K562 (cell line): Measurements from ENCODE around the gene FAM53A. TPM values are rescaled to one million over a fixed set of nuclear protein-coding genes. Genes with fewer than 3 reads are reported as not detected.

Experiments used
- ATAC-seq: fragments of 200-7000 bp; cut with Tn5 transposase; 3 replicates; pipeline ENCODE4 v1.9.1; 2020; ENCODE audit warnings: moderate library complexity
- BruUV-seq: library from RNA; stranded (reverse); fragments of 400-500 nt; replicated peaks from 2 replicates; lab custom pipeline; 2021; lab: Mats Ljungman, UMichigan
- CTCF ChIA-PET: fragments of 300-600 bp; formaldehyde crosslinking; extraction: SDS; loops from one replicate; lab custom pipeline; 2021; ENCODE audit warnings: low intra/inter-chr PET ratio; lab: Yijun Ruan, JAX
- POLR2A ChIA-PET: fragments of 300-600, 350-650 bp; sonication (Branson Sonifier 250); formaldehyde crosslinking; extraction: SDS; loops from one replicate; lab custom pipeline; 2021; ENCODE audit warnings: antibody characterized with exemption, inconsistent platforms; lab: Yijun Ruan, JAX
- DNase-seq, 4 experiments: peaks; one replicate each; pipeline versions ENCODE4 v3.0.0 to v3.0.0-alpha.2; 2011 to 2018; ENCODE audit warnings: low spot score in 3 of 4, mixed read lengths in 3 of 4; ENCODE audit errors: extremely low read depth in 1 of 4
- FAIRE-seq: peaks from 2 replicates; lab custom pipeline; 2011; peaks lifted over from hg19 to GRCh38; lab: Jason Lieb, UNC
- H2AFZ ChIP-seq: 2 replicates; pipeline ENCODE4 v1.6.0; 2011; ENCODE audit warnings: low read depth, low read length, control low read depth, inconsistent platforms
- H3K27ac ChIP-seq: fragments of 200-600 bp; 3 replicates; pipeline ENCODE4 v1.8.0; 2011; ENCODE audit warnings: low read depth, mild to moderate bottlenecking, control low read depth, inconsistent platforms, low read length, moderate library complexity, mixed read lengths; ENCODE audit errors: extremely low read depth
- H3K27me3 ChIP-seq, 2 experiments: fragments of 300-600 bp in 1 of 2; 2 replicates in 1 of 2; 3 replicates in 1 of 2; pipeline versions ENCODE4 v1.6.0 to v1.8.0; 2011; ENCODE audit warnings: inconsistent platforms in 2 of 2, low read length in 2 of 2, mild to moderate bottlenecking in 1 of 2, mixed read lengths in 1 of 2, moderate library complexity in 1 of 2; ENCODE audit not compliant: control insufficient read depth in 2 of 2, insufficient read depth in 2 of 2
- H3K36me3 ChIP-seq: fragments of 300-600 bp; 3 replicates; pipeline ENCODE4 v1.8.0; 2011; ENCODE audit warnings: mild to moderate bottlenecking, low read length, inconsistent platforms; ENCODE audit not compliant: control insufficient read depth, insufficient read depth
- H3K4me1 ChIP-seq, 2 experiments: fragments of 200-600 bp in 1 of 2; replicated peaks in 1 of 2; 2 replicates in 1 of 2; 3 replicates in 1 of 2; pipeline versions ENCODE4 v1.5.1 to v1.8.0; 2011; ENCODE audit warnings: inconsistent platforms in 2 of 2, low read length in 2 of 2, mild to moderate bottlenecking in 1 of 2, mixed read lengths in 1 of 2, moderate library complexity in 1 of 2; ENCODE audit not compliant: control insufficient read depth in 2 of 2, insufficient read depth in 2 of 2
- H3K4me2 ChIP-seq: 2 replicates; pipeline ENCODE4 v1.6.1; 2011; ENCODE audit warnings: low read length, control low read depth, inconsistent platforms, mixed read lengths; ENCODE audit not compliant: insufficient read depth
- H3K4me3 ChIP-seq: fragments of 200-600 bp; sonication (generic), shearing (Covaris generic); 2 replicates; pipeline ENCODE4 v1.5.1; 2016; ENCODE audit warnings: control low read depth, inconsistent platforms
- H3K79me2 ChIP-seq: fragments of 200-600 bp; 3 replicates; pipeline ENCODE4 v1.8.0; 2011; ENCODE audit warnings: low read length, inconsistent platforms; ENCODE audit not compliant: control insufficient read depth, insufficient read depth
- H3K9ac ChIP-seq, 2 experiments: 2 replicates each; pipeline versions ENCODE4 v1.6.0 to v1.6.1; 2011; ENCODE audit warnings: low read depth in 2 of 2, low read length in 2 of 2, control low read depth in 1 of 2, inconsistent platforms in 1 of 2, mild to moderate bottlenecking in 1 of 2, mixed read lengths in 1 of 2; ENCODE audit not compliant: insufficient read depth in 1 of 2
- H3K9me1 ChIP-seq: one replicate; pipeline ENCODE4 v1.6.0; 2011; ENCODE audit warnings: inconsistent platforms, mild to moderate bottlenecking, low read length, moderate library complexity; ENCODE audit not compliant: control insufficient read depth, insufficient read depth
- H3K9me3 ChIP-seq: replicated peaks from 2 replicates; pipeline ENCODE4 v1.5.1; 2011; ENCODE audit warnings: low read depth, low read length, inconsistent platforms; ENCODE audit not compliant: control insufficient read depth, insufficient read depth
- H4K20me1 ChIP-seq: replicated peaks from 2 replicates; pipeline ENCODE4 v1.6.1; 2011; ENCODE audit warnings: low read length, inconsistent platforms, mixed read lengths; ENCODE audit not compliant: control insufficient read depth, insufficient read depth
- AFF1 ChIP-seq, 2 experiments: fragments of 450-650 bp; IDR thresholded peaks; 2 replicates each; pipeline ENCODE4 v1.6.1; 2018; ENCODE audit warnings: mild to moderate bottlenecking in 2 of 2, low read depth in 1 of 2; ENCODE audit not compliant: partially characterized antibody in 2 of 2
- ASH1L ChIP-seq: fragments of 450-650 bp; IDR thresholded peaks from 2 replicates; pipeline ENCODE4 v1.6.1; 2018; ENCODE audit warnings: borderline replicate concordance, mild to moderate bottlenecking, low read depth; ENCODE audit not compliant: partially characterized antibody
- ELF4 ChIP-seq: fragments of 450-650 bp; formaldehyde crosslinking; IDR thresholded peaks from 2 replicates; pipeline ENCODE4 v1.4.0; 2022; ENCODE audit warnings: missing genetic modification characterization
- GATA2 ChIP-seq: sonication (generic); formaldehyde crosslinking; IDR thresholded peaks from 2 replicates; pipeline ENCODE4 v1.4.0; 2020; ENCODE audit warnings: mild to moderate bottlenecking, missing genetic modification reagents
- MYNN ChIP-seq, 2 experiments: sonication (generic); formaldehyde crosslinking in 1 of 2; IDR thresholded peaks; 2 replicates each; pipeline versions ENCODE4 v1.5.0 to v1.6.1; 2016 to 2020; ENCODE audit warnings: antibody characterized with exemption in 1 of 2, missing genetic modification reagents in 1 of 2
- NFE2 ChIP-seq: IDR thresholded peaks from 2 replicates; pipeline ENCODE4 v1.6.1; 2014; ENCODE audit warnings: antibody characterized with exemption, low read depth
- ZNF121 ChIP-seq: sonication (generic); formaldehyde crosslinking; conservative IDR thresholded peaks from 2 replicates; pipeline ENCODE4 v1.8.0; 2022; ENCODE audit warnings: missing genetic modification reagents
- WGBS: fragments of 100-300 bp; shearing (Covaris generic); methylation state at CpG from one replicate; pipeline ENCODE4 v1.1.6; 2016; ENCODE audit warnings: low coverage, mixed read lengths; ENCODE audit not compliant: insufficient coverage; ENCODE audit errors: missing lambda C conversion rate; 5-methylcytosine and 5-hydroxymethylcytosine counted together
- in situ Hi-C: fragments of 300-500 bp; cut with MboI; formaldehyde crosslinking; loops from 4 replicates; pipeline ENCODE4 v1.15.0; 2018; ENCODE audit warnings: inconsistent platforms, mixed read lengths
- intact Hi-C: fragments of 100-400 bp; cut with micrococcal nuclease; formaldehyde crosslinking; loops from 2 replicates; pipeline ENCODE4 v1.14.2; 2022
- polyA plus RNA-seq, 8 experiments: library from polyadenylated mRNA; depleted of rRNA in 4 of 8; stranded (reverse) in 5 of 8; unstranded in 3 of 8; fragments of >200 nt; fragmentation: Nextera tagmentation in 2 of 8; fragmentation: Illumina TruSeq in 1 of 8; extraction: Ambion mirVana in 2 of 8; extraction: Trizol in 1 of 8; gene quantifications; 2 replicates each; pipeline versions ENCODE4 v1.2.1 to v1.2.3, GENCODE V29; 2011 to 2014; ENCODE audit warnings: inconsistent platforms in 1 of 8, missing spikeins in 1 of 8
- total RNA-seq, 7 experiments: library from RNA; depleted of rRNA in 6 of 7; stranded (reverse); fragments of >200 nt in 6 of 7; fragmentation: Illumina TruSeq in 2 of 7; extraction: Trizol in 2 of 7; gene quantifications; 2 replicates each; pipeline versions ENCODE4 v1.2.1 to v1.2.3, GENCODE V29; 2011 to 2021; ENCODE audit warnings: low replicate concordance in 1 of 7
- TF ChIP-seq, protein P1 (sequence below): sonication (generic); formaldehyde crosslinking; IDR thresholded peaks from 2 replicates; pipeline ENCODE4 v1.8.1; 2023; ENCODE audit warnings: mild to moderate bottlenecking, missing genetic modification reagents

The FAM53A gene
- total and polyA plus RNA-seq, 9 of the 15 experiments (the other 6 are each of a cell fraction or from before 2014, with no cell fraction given), result 0.53 to 2.7 (median 1.4) TPM; not detected in 2

- Histone ChIP-seq H3K4me1 (peaks cover 0 to 33% of the 10 kb centered on the region in 2 experiments; a peak in 2 of 5 replicates), H3K4me3 (no peak overlapping the region), H3K4me2 (no peak overlapping the region), H3K79me2 (no peaks in the 10 kb centered on the region), H3K27me3 (no peaks in the 10 kb centered on the region), H2AFZ (no peak overlapping the region), H3K9ac (peak overlapping the region in 1 of 2 experiments; percentile 65; a peak in 1 of 4 replicates), H4K20me1 (no peaks in the 10 kb centered on the region), H3K36me3 (no peaks in the 10 kb centered on the region), H3K27ac (no peak overlapping the region), H3K9me3 (no peaks in the 10 kb centered on the region), H3K9me1 (no peaks in the 10 kb centered on the region)
- DNase-seq (no peak), ATAC-seq (no peak), FAIRE-seq (no peak)
- WGBS, result 43% methylated on average over 4 of the region's 5 CpGs
- in situ Hi-C loops (no loop called here), intact Hi-C loops (loop anchor here (2.0 kb wide), 1 partner anchor 63 kb away; no protein-coding TSS in a partner anchor)
- BruUV-seq, result no TSS peak
- ChIA-PET CTCF (interaction anchor here (0.8 kb wide), 1 partner anchor 293 kb away, joined by 3 read pairs; no protein-coding TSS in a partner anchor), POLR2A (no interaction called here)
- TF ChIP-seq NFE2, result no peak
- TF ChIP-seq ZNF121 (CRISPR knock-in tag), result peak; percentile 54; the same call in 1 of the 2 replicates
Observed at GRCh38 chr4:1663549-1663948, 20.6 kb downstream of the FAM53A start.

DNA sequence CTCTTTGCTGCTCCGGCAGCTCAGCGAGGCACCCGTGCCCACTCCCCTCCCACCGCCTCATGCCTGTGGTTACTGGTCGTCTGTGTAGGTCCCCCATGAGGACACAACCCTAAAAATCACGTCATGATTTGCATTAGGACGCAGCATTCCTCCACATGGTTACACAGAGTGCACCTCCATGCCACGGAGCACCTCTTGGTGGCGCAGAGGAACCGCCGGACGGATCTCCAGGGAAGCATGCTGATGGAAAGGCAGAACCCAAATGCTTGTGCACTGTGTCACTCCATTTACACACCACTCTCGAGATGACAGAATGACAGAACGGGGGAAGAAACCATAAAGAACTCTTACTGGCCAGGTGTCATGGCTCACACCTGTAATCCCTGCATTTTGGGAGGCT is 22.4 kb downstream of the FAM53A start:
- FAIRE-seq, result peak; percentile 57
- Histone ChIP-seq H3K9me3 (no peaks in the 10 kb centered on the region), H2AFZ (peak overlapping the region; percentile 74; the same call in 1 of the 2 replicates), H3K79me2 (no peaks in the 10 kb centered on the region), H3K9me1 (no peaks in the 10 kb centered on the region), H3K4me1 (peaks cover 0 to 27% of the 10 kb centered on the region in 2 experiments; a peak in 2 of 5 replicates), H4K20me1 (no peaks in the 10 kb centered on the region), H3K4me2 (no peak overlapping the region), H3K4me3 (no peak overlapping the region), H3K27ac (no peak overlapping the region; the same call in 2 of the 3 replicates), H3K27me3 (no peaks in the 10 kb centered on the region), H3K36me3 (no peaks in the 10 kb centered on the region), H3K9ac (0 out of 4 replicates have a peak overlapping the region, but pooled peaks of 1 of the 2 experiments have one; percentile 17)
- BruUV-seq, result no TSS peak
- ChIA-PET POLR2A (interaction anchor here (0.6 kb wide), 2 partner anchors 22 to 67 kb away, joined by 3 read pairs; no protein-coding TSS in a partner anchor), CTCF (interaction anchor here (0.7 kb wide), 1 partner anchor 67 kb away, joined by 3 read pairs; no protein-coding TSS in a partner anchor)
- 48% methylated on average over 14 of the region's 14 CpGs for WGBS
- intact Hi-C loops (loop anchor here (2.0 kb wide), 1 partner anchor 65 kb away; no protein-coding TSS in a partner anchor), in situ Hi-C loops (no loop called here)
- peak in 2 of 4 experiments; percentile 40 to 48 for DNase-seq
- ATAC-seq, result peak; percentile 75
- TF ChIP-seq MYNN (IDR thresholded peaks at IDR 0.05) (no peak), MYNN (CRISPR knock-in tag; IDR thresholded peaks at IDR 0.05) (no peak), AFF1 (IDR thresholded peaks at IDR 0.05; ENCODE audit: low read depth in 1 of 2, partially characterized antibody in 2 of 2) (no peak), GATA2 (CRISPR knock-in tag) (no peak), ASH1L (no peak), ELF4 (no peak)
- TF ChIP-seq, protein P1, sequence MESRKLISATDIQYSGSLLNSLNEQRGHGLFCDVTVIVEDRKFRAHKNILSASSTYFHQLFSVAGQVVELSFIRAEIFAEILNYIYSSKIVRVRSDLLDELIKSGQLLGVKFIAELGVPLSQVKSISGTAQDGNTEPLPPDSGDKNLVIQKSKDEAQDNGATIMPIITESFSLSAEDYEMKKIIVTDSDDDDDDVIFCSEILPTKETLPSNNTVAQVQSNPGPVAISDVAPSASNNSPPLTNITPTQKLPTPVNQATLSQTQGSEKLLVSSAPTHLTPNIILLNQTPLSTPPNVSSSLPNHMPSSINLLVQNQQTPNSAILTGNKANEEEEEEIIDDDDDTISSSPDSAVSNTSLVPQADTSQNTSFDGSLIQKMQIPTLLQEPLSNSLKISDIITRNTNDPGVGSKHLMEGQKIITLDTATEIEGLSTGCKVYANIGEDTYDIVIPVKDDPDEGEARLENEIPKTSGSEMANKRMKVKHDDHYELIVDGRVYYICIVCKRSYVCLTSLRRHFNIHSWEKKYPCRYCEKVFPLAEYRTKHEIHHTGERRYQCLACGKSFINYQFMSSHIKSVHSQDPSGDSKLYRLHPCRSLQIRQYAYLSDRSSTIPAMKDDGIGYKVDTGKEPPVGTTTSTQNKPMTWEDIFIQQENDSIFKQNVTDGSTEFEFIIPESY (CRISPR knock-in tag), result peak; percentile 95
